NCI-H2227 (cell line): ENCODE measurements around the gene CHID1.
A peak's percentile ranks its signal among the peaks of the same experiment; 100 is the strongest.

Source experiments
- DNase-seq: peaks from one replicate; lab custom pipeline; 2025; ENCODE audit not compliant: unreplicated experiment; lab: John Stamatoyannopoulos, UW

CHID1 gene

GRCh38 chr11:910044-910588, 494 bp downstream of the CHID1 start:
- DNase-seq: no peak

- DNase-seq: no peak
Observed at GRCh38 chr11:909406-909805, 1.2 kb downstream of the CHID1 start.

- DNase-seq: no peak
Observed at GRCh38 chr11:908273-908672, 2.3 kb downstream of the CHID1 start.

GRCh38 chr11:907668-908067, 2.9 kb downstream of the CHID1 start:
- no peak for DNase-seq

- DNase-seq: no peak
Observed at GRCh38 chr11:905952-906351, 4.7 kb downstream of the CHID1 start.

GRCh38 chr11:904380-904779, 6.2 kb downstream of the CHID1 start:
- no peak for DNase-seq

- no peak for DNase-seq
Observed at GRCh38 chr11:901452-902061, 9.1 kb downstream of the CHID1 start.

GRCh38 chr11:900545-900944, 10.1 kb downstream of the CHID1 start:
- no peak for DNase-seq

GRCh38 chr11:899724-900123, 10.9 kb downstream of the CHID1 start:
- DNase-seq: no peak

- DNase-seq: peak; percentile 38
Observed at GRCh38 chr11:898540-899190, 11.9 kb downstream of the CHID1 start.

GRCh38 chr11:898143-898511, 12.5 kb downstream of the CHID1 start:
- DNase-seq: peak; percentile 75

GRCh38 chr11:897253-898142, 13.1 kb downstream of the CHID1 start:
- no peak for DNase-seq

GRCh38 chr11:895331-896110, 15.1 kb downstream of the CHID1 start:
- DNase-seq: no peak

- no peak for DNase-seq
Observed at GRCh38 chr11:894575-895201, 15.9 kb downstream of the CHID1 start.

GRCh38 chr11:893008-893654, 17.5 kb downstream of the CHID1 start:
- DNase-seq: no peak

GRCh38 chr11:890794-891540, 19.6 kb downstream of the CHID1 start:
- peak; percentile 84 for DNase-seq

GRCh38 chr11:889687-890475, 20.7 kb downstream of the CHID1 start:
- no peak for DNase-seq

GRCh38 chr11:889257-889656, 21.4 kb downstream of the CHID1 start:
- no peak for DNase-seq
